ENCODE data around the gene CATSPER1.
"Not testable (repeated sequence)": the region's sequence is repeated elsewhere in the genome, so short reads cannot be mapped to it uniquely, and the experiment has no call there.

The CATSPER1 gene

DNA sequence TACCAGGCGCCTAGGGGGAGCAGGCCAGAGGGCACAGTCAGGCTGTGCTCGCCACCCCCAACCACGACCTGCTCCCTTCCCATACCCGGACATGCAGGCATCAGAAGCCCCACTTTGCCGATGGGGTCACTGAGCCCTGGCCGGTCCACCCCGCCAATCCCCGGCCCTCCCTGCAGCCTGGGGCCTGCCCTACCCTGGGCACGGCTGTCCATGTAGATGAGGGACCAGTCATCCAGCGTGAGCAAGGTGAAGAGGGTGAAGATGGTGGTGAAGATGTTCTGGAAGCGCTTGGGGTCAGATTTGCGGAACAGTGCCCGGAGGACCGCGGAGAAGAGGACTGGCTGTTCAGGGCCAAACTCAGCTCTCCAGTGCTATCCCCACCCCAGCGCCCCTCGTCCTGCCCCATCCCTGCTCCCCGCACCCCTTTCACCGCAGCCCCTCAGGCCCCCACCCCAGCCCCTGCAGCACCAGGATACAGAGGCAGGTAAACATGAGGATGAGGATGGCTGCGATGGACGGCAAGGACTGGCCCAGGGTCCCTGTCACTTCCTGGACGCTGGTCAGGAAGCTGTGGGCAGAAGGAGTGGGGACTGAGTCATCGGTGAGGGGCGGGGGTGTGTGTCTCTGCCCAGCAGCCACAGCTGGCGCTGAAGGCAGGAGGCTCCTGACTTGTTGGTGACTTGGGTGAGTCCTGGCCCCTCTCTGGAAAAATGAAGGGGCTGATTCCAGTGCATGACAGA lies 5.5 kb downstream of the CATSPER1 start:
- DNase-seq (ENCODE audit: low read depth in 1 of 2, low spot score in 1 of 2), result no peak

DNA sequence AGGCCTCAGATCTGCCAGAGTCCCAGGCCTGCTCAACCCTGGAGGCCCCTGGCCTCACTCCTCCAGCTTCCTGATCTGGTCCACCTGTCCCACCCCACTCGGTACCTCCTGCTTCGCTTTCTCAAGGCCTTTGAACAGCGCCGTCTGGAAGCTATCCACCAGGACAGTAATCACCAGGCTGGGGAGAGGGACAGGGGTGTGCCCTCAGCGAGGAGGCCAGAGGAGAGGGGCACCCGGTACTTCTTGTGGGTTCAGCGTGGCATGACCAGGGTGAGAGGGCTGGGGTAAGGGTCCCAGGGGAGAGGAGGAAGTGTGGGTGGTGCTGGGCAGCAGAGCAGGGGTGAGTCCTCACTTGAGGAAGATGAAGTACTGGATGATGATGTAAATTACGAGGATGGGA lies 6.1 kb downstream of the CATSPER1 start:
- DNase-seq (ENCODE audit: low read depth in 1 of 2, low spot score in 1 of 2), result no peak

DNA sequence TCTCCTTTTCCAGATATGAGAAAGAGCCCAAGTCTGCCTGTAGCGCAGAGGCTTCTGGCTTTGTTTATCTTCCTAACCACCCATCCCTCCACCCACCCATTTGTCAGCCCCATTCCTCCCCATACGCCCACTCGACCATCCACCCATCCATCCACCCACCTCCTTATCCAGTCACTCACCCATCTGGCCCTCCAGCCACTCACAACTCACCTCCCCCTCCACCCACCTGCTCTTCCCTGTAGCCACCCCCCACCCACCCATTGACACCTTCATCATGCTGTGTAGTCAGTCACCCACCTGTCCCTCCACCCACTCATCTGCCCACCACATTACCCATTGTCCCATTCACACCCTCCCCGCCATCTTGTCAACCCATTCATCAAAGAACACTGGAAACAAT lies 9.0 kb downstream of the CATSPER1 start:
- DNase-seq (ENCODE audit: low read depth in 1 of 2, low spot score in 1 of 2), result no peak

DNA sequence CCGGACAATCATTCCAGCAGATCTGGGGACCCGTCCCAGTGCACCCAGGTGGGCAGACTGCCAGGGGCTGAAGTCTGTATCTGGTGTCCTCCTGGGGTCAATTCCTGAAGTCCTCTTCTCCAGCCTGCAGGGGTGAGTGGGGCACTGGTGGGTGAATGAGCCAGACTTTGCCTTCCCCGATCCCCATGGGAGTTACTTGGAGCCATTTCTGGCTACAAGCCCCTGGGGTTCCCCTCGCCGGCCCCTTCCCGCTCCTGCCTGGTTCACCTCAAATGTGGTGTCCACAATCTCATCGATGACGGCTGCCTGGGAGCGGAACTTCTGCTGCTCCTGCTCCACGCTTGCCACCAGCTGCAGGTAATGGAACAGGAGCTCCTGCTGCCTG lies 9.5 kb downstream of the CATSPER1 start:
- DNase-seq (ENCODE audit: low read depth in 1 of 2, low spot score in 1 of 2), result no peak

DNA sequence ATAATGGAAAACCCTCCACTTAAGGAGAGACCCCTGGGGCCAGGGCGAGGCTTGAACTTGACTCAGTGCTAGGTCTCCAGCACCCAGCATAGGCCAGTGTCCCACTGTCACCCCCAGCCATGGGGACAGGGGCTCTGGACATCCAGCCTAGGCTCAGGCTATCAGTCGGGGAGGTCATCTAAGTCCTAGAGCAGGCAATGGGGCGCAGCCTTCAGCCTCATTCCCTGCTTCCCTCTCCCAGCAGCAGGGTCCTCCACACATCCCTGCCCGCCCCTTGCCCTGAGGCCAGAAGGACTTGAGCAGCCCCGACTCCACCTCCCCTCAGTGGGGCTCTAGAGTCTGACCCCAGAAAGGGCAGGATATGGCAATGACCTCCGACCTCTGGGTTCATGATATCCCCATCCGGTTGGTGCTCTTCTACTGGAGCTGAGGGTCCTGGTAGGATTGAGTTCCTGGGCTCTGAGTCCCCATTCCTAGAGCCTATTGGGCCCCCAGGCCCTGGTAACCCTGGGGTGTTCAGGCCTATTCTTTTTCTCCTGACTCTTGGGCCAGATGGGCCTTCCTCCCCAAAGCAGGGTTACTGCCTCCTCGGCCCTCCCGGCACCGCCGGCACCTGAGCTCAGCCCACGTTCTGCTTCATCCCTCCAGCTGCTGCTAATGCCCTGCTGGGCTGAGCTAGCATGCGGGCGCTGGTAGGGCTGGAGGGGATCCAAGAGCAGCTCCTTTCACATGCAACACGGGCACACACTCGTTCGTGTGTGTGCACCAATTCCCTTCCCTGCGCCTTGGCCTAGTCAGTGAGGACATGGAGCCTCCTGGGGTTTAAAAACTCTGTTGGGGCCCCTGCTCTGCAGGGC lies 10.1 kb downstream of the CATSPER1 start:
- DNase-seq (ENCODE audit: low read depth in 1 of 2, low spot score in 1 of 2), result no peak

DNA sequence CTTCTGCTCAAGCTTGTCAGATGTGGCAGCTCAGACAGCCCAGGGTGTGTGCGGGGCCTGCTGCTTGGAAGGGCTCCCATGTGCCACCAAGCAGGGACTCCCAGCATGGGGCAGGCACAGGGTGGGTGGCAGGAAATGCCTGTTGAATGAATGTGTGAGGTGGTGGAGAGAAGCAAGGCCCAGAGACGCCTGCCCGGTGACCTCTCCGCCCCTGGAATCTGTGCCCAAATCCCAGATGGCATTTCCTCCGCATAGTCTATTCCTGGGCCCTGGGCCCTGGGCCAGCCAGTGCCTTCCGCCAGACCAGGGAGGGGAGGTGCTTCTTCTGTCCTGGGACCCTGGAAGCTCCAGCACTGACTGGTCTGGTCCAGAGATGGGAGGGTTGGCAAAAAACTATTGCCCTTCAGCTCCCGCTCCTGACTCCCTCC lies 10.8 kb downstream of the CATSPER1 start:
- no peak for DNase-seq (ENCODE audit: low read depth in 1 of 2, low spot score in 1 of 2)

DNA sequence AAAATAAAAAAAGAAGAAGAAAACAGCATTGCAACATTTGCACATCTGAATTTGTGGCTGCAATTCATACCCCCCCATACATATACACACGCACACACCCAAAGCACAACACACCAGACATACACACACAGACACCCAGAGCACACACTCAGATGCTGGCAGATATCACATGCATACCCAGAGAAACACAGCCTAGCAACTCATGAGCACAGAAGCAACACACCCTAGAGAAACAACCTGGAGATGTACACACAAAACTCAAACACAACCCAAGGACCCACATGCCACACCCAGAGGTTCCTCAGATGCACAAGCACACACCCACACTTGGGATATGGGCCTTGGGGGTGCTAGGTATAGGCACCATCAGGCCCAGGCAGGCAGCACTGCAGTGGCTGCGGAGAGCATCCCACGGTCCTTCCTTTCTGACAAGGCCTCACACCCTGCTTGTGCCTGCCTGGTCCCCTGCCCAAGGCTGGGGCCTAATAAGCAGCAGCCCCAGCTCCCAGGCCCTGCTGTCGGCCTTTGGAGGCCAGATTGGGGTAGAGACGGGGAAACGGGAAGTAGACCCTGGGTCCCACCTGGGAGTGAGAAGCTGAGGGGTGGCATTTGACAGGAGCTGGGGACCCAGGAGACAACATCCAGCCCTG lies 11.3 kb downstream of the CATSPER1 start:
- DNase-seq (ENCODE audit: low read depth in 1 of 2, low spot score in 1 of 2), result no peak

DNA sequence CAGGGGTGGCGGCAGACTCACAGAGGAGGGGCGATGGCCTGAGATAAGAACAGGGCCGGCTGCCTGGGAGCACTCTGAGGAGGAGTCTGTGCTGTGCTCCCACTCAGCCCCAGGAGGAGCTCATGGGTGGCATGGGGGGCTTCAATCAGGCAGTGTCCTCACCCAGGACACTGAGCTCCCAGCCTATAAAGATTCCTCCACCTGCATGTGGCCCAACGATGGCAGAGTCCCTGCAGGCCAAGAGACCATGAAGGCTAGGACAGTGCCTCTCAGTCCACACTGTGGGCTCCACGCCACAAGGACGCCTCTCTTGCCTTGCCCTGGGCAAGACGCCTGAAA lies 12.5 kb downstream of the CATSPER1 start:
- DNase-seq (ENCODE audit: low read depth in 1 of 2, low spot score in 1 of 2), result no peak

DNA sequence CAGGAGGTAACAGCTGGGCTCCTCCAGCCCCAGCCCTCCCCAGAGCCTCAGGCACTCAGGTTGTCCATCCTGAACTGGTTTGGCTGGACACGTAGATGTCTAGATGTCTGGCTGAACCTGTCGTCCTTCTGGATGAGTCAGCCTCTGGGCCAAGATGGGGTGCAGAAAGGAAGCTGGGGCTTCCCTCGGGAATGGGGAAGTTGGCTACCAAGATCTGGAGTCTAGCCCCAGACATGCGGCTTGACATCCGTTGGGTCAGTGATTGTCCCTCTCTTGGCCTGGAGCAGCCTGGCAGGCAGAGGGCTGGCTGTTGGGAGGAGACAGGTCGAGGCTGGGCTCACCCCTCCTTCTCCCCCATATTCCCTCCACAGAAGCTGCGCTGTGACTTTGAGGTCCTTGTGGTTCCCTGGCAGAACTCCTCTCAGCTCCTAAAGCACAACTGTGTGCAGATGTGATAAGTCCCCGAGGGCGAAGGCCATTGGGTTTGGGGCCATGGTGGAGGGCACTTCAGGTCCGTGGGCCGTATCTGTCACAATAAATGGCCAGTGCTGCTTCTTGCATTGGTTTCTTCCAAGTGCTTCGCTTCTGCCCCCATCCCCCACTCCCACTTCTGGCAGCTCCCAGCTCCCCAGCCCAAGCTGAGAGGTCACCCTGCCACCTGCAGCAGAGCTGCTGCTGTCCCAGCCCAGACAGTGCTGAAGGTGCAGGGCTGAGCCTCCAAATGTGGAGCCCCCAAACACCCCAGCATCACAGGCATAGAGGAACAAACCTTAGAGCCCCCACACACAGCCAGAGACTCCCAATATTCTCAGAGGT lies 13.1 kb downstream of the CATSPER1 start:
- DNase-seq (ENCODE audit: low read depth in 1 of 2, low spot score in 1 of 2), result no peak

DNA sequence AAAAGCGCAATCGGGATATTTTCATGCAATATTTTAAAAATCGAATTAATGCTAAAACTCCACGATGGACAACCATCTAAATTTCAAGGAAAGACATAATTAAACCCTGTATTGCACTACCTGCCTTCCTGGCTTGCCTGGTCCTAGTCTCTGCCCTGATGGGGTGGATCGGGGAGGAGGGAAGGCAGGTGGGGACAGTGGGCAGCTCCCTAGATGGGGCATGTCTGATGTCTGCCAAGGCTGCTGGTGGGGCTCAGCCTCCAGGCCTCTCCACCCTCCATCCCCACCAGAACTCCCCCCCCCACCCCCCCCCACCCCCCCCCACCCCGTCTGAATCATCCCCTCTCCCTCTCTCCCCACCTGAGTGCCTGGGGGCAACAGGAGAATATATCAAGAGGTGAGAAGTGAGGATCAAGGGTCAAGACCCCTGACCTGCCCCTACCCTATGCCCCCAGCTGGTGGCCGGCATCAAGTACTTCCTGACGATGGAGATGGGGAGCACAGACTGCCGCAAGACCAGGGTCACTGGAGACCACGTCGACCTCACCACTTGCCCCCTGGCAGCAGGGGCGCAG lies 13.8 kb downstream of the CATSPER1 start:
- no peak for DNase-seq (ENCODE audit: low read depth in 1 of 2, low spot score in 1 of 2)

DNA sequence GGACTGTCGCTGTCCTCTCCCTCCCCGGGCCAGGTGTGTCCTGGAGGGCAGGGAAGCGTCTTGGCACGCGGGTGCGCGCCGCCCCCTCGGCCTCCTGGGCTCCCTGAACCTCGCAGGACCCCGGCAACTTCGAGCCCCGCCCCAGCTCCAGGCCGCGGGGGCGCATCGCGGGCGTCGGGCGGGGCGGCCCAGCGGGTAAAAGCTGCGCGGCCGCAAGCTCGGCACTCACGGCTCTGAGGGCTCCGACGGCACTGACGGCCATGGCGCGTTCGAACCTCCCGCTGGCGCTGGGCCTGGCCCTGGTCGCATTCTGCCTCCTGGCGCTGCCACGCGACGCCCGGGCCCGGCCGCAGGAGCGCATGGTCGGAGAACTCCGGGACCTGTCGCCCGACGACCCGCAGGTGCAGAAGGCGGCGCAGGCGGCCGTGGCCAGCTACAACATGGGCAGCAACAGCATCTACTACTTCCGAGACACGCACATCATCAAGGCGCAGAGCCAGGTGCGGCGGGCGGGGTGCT lies 14.4 kb downstream of the CATSPER1 start, which contains the start of gene CST6:
Gene CST6, plus strand, starts transcription at position 224 of the 519 bp plus-strand sequence. Its CDS starts 37 bp downstream, at position 261.
- no peak for DNase-seq (ENCODE audit: low read depth in 1 of 2, low spot score in 1 of 2)

DNA sequence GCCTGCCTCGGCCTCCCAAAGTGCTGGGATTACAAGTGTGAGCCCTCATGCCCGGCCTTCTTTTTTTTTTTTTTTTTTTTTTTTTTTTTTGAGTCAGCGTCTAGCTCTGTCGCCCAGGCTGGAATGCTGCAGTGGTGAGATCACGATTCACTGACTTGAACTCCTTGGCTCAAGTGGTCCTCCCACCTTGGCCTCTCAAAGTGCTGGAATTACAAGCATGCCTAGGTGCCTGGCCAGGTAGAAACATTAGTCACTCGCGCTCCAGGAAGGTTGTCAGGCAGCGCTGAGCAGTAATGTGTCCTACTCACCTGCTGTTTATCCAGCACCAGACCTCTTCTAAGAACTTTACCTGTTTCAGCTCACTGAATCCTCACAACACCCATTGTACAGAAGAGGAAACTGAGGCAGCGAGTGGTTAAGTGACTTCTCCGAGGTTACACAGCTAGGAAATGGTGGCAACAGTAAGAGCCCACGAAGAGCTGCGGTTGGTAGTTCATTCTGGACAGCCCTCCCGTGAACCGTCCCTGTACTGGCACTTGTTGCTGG lies 15.0 kb downstream of the CATSPER1 start:
- no peak for DNase-seq (ENCODE audit: low read depth in 1 of 2, low spot score in 1 of 2)

DNA sequence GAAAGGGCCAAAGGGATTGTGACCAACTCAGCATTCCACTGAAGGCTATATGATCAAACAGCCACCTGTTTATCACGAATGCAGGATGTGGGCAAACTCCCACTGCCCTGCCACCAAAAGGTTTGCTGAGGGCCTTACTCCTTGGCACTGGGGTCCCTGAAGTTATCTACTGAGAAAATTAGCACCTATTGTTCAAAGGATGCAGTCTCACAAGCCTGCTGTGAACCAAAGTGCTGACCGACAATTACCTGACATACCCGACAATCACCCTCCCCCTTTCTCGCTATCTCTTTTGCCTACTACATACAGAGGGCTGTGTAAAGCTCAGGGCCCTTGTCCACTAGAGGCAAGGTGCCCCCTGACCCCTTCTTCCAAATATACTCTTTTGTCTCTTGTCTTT lies 16.2 kb downstream of the CATSPER1 start:
- not testable (repeated sequence) for DNase-seq (ENCODE audit: low read depth in 1 of 2, low spot score in 1 of 2)

DNA sequence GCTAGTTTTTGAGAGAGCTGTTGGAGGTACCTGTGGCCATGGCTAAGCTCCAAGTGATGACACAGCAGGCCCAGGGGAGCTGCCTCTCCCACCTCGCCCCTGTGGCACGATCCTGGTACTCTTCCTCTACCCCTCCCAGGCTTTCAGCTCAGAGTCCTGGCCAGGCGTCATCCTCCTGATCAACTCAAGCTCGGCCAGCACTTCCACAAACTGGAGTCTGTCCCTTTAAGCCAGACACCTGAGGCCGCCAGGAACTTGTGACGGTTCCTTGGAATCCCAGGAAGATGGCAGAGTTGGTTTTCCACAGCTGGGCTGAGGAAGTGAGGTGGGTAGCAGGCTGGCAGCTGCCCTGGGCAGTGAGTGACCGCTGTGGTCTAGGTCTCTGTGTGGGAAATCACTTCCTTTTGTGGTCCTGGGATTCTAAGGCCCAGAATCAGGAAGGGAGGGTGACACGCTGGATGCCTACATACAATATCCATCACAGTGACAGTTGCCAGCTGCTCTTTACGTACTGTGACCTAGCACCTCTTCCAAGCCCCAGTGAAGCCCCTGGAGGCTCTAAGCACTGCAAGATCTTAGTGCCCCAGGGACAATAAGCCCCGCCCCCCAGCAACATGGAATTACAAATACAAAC lies 17.7 kb downstream of the CATSPER1 start:
- no peak for DNase-seq (ENCODE audit: low read depth in 1 of 2, low spot score in 1 of 2)

DNA sequence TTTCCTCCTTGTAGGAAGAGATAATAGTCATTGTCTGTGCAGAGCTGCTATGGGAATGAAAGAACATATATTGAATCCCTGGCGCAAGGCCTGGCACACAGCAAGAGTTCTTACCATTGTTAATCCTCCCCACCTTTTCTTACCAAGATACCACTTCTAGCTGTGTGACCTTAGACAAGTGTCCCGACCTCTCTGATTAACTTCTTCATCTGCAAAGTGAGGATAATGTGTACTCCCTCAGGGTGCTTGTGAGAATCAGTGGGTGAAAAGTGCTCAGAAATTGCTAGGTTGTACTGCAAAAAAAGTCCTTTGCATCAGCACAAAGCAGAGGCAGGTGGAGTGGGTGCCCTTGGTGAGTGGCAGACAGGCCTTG lies 18.2 kb downstream of the CATSPER1 start:
- DNase-seq (ENCODE audit: low read depth in 1 of 2, low spot score in 1 of 2), result no peak

DNA sequence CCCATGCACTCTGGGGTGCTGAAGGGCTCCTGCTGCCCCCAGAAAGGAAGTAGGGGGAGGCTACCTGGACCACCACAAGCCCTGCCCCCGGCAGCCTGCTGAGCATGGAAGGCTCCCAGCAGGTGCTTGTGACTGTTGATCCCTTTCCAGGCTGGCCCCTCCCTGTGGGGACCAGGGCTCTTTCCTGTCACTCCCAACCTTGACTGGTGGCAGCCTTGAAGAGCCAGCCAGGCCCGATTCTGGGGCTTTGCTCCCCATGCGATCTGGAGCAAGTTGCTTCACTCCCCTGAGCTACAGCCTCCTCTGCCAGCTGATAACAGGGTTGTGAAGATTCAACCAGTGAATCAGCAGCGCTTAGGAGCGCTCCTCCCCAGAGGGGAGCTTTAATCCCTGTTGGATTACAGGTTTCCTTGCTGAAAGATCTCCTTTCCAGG lies 19.1 kb downstream of the CATSPER1 start:
- no peak for DNase-seq (ENCODE audit: low read depth in 1 of 2, low spot score in 1 of 2)

DNA sequence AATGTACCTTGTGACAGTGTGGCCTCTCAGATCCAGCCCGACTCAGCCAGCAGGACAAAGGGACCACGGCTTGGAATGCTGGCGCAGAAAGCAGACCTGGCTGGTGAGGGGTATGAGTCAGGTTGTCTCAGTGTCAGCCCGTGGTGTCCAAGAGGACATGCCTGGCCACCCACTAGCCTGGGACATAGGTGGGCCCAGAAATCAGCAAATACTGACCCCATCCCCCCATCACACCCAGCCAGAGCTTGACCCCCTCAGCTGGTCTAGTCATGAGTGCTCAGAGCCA lies 19.4 kb downstream of the CATSPER1 start:
- no peak for DNase-seq (ENCODE audit: low read depth in 1 of 2, low spot score in 1 of 2)

DNA sequence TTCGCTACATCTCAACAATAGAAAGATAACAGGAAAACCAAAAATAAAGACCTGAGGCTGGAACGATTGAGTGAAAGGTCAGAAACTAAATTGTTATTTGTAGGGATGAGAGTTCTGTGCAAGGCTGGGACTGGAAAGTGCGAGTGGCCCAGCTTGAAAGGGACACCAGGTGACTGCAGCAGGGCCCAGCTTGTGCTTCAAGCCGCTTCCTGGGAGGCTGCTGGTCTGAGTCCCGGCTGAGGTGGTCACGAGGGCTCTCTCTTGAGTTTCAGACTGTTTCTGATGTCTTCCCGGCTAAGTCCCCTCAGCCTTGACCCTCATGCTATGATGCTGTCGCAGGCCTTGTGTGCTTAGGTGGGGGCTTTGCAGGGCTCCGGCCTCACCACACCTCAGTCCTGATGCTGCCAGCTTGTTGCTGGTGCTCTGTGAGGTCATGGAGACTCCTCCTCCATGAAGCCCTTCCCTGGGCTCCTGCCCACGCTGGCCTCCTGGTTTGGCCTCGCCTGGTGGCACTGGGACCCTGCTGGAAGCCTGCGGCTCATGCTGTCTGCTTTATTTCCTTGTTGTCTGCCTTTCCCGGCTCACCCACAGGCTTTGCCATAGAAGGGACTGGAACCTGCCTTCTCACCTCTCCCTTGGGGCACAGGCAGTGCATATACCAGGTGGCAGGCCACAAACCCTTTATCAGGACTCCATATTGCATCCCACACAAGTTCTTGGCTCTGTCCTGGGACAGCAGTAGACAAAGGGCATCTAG lies 20.0 kb downstream of the CATSPER1 start:
- DNase-seq (ENCODE audit: low read depth in 1 of 2, low spot score in 1 of 2), result no peak

DNA sequence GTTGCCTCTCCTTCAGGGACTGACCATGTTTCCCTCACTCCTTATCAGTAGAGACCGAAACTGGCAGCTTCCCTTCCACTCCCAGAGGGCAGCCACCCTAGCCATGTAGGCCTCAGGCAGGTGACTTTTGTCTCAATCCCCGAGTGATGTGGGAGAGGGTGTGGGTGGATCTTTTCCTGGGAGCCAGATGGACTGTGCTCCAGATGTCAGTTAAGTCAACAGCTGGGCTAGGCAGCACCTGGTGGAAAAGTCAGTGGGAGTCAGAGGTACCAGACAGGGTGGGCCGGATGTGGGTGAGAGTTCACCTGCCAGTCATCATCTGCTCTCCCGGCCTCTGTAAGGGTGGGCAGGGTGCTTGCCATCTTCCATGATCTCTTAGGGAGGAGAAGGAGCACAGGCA lies 22.1 kb downstream of the CATSPER1 start:
- DNase-seq (ENCODE audit: low read depth in 1 of 2, low spot score in 1 of 2), result no peak

All from activated CD4-positive, alpha-beta T cell treated with anti-CD3 and anti-CD28 coated beads, Interleukin-2, amount 50 U/mL, for 24 hours (primary cell).